Measurements from ENCODE around the gene KLF9. TPM values are rescaled to one million over a fixed set of nuclear protein-coding genes. Genes with fewer than 3 reads are reported as not detected.

Gene KLF9
- total and polyA plus RNA-seq, 4 donors, result 16.0 to 61.5 (median 42.3) TPM

GRCh38 chr9:70389621-70390266 lies 24.7 kb downstream of the KLF9 start:
- ATAC-seq (ENCODE audit: insufficient read depth, low FRiP score), result no peak
- peak; percentile 85 to 96 (median 92) for DNase-seq
- H3K9me3 ChIP-seq (ENCODE audit: control insufficient read depth in 4 of 4, insufficient read depth in 3 of 4, low read length in 3 of 4), result no peaks in the 10 kb centered on the region
- peaks cover 0 to 48% (median 11%) of the 10 kb centered on the region in 5 donors for H3K4me1 ChIP-seq (ENCODE audit: control insufficient read depth in 5 of 5, insufficient read depth in 5 of 5, low read length in 5 of 5)
- H3K4me3 ChIP-seq, result no peak overlapping the region
- TF ChIP-seq CTCF (IDR thresholded peaks at IDR 0.05; ENCODE audit: control extremely low read depth, extremely low read depth), result no peak
- peaks cover 0 to 13% (median 2%) of the 10 kb centered on the region in 4 donors for H3K36me3 ChIP-seq (ENCODE audit: control insufficient read depth in 4 of 4, insufficient read depth in 4 of 4, low read length in 4 of 4)
- no peak overlapping the region for H3K9ac ChIP-seq (ENCODE audit: insufficient read depth in 1 of 2, low read length in 2 of 2)
- 66 to 77% methylated on average over 10 of the region's 10 CpGs for WGBS, 2 donors
- H3K27ac ChIP-seq (ENCODE audit: low read depth in 1 of 2, low read length in 1 of 2), result peak overlapping the region; percentile 38 to 74
- no peaks in the 10 kb centered on the region for H3K27me3 ChIP-seq (ENCODE audit: control insufficient read depth in 3 of 3, insufficient read depth in 3 of 3, low read length in 2 of 3)

- peaks cover 0 to 13% (median 2%) of the 10 kb centered on the region in 4 donors for H3K36me3 ChIP-seq (ENCODE audit: control insufficient read depth in 4 of 4, insufficient read depth in 4 of 4, low read length in 4 of 4)
- peaks cover 0 to 48% (median 11%) of the 10 kb centered on the region in 5 donors for H3K4me1 ChIP-seq (ENCODE audit: control insufficient read depth in 5 of 5, insufficient read depth in 5 of 5, low read length in 5 of 5)
- WGBS, 2 donors, result 74 to 96% methylated on average over 3 of the region's 3 CpGs
- H3K27ac ChIP-seq (ENCODE audit: low read depth in 1 of 2, low read length in 1 of 2), result peak overlapping the region; percentile 38 to 74
- no peaks in the 10 kb centered on the region for H3K9me3 ChIP-seq (ENCODE audit: control insufficient read depth in 4 of 4, insufficient read depth in 3 of 4, low read length in 3 of 4)
- H3K9ac ChIP-seq (ENCODE audit: insufficient read depth in 1 of 2, low read length in 2 of 2), result no peak overlapping the region
- no peak for ATAC-seq (ENCODE audit: insufficient read depth, low FRiP score)
- H3K27me3 ChIP-seq (ENCODE audit: control insufficient read depth in 3 of 3, insufficient read depth in 3 of 3, low read length in 2 of 3), result no peaks in the 10 kb centered on the region
- DNase-seq, result no peak
- no peak overlapping the region for H3K4me3 ChIP-seq
- TF ChIP-seq CTCF (IDR thresholded peaks at IDR 0.05; ENCODE audit: control extremely low read depth, extremely low read depth), result no peak
Observed at GRCh38 chr9:70389188-70389587, 25.3 kb downstream of the KLF9 start.

- Histone ChIP-seq H3K4me3 (no peak overlapping the region), H3K27me3 (ENCODE audit: control insufficient read depth in 3 of 3, insufficient read depth in 3 of 3, low read length in 2 of 3) (no peaks in the 10 kb centered on the region), H3K36me3 (ENCODE audit: control insufficient read depth in 4 of 4, insufficient read depth in 4 of 4, low read length in 4 of 4) (peaks cover 0 to 13% (median 5%) of the 10 kb centered on the region in 4 donors), H3K4me1 (ENCODE audit: control insufficient read depth in 5 of 5, insufficient read depth in 5 of 5, low read length in 5 of 5) (peaks cover 0 to 47% (median 11%) of the 10 kb centered on the region in 5 donors), H3K9ac (ENCODE audit: insufficient read depth in 1 of 2, low read length in 2 of 2) (no peak overlapping the region), H3K27ac (ENCODE audit: low read depth in 1 of 2, low read length in 1 of 2) (no peak overlapping the region), H3K9me3 (ENCODE audit: control insufficient read depth in 4 of 4, insufficient read depth in 3 of 4, low read length in 3 of 4) (no peaks in the 10 kb centered on the region)
- ATAC-seq (ENCODE audit: insufficient read depth, low FRiP score) (no peak), DNase-seq (no peak)
- TF ChIP-seq CTCF (IDR thresholded peaks at IDR 0.05; ENCODE audit: control extremely low read depth, extremely low read depth), result no peak
- WGBS, 2 donors, result 91 to 96% methylated on average over 23 of the region's 23 CpGs
Observed at GRCh38 chr9:70387663-70388062, 26.8 kb downstream of the KLF9 start.
